H1 (cell line): ENCODE measurements around the gene GPR35. TPM values are rescaled to one million over a fixed set of nuclear protein-coding genes. Genes with fewer than 3 reads are reported as not detected.

Experiments used
- PHF8 ChIP-seq: fragments of 200-600 bp; sonication (generic); conservative IDR thresholded peaks from 2 replicates; pipeline ENCODE4 v1.7.1; 2012; ENCODE audit warnings: low read depth, mild to moderate bottlenecking, inconsistent platforms, low read length, moderate library complexity
- RXRA ChIP-seq: IDR thresholded peaks from 2 replicates; pipeline ENCODE4 v1.6.1; 2011; ENCODE audit warnings: low read depth, mild to moderate bottlenecking, low read length, moderate library complexity; ENCODE audit not compliant: insufficient read depth
- TAF7 ChIP-seq: optimal IDR thresholded peaks from 2 replicates; pipeline ENCODE3; 2011; ENCODE audit warnings: low read depth, mild to moderate bottlenecking, inconsistent platforms, low read length, moderate library complexity, borderline replicate concordance
- polyA plus RNA-seq, 7 experiments: library from polyadenylated mRNA; depleted of rRNA in 3 of 7; stranded (reverse) in 5 of 7; unstranded in 2 of 7; fragments of >200 nt in 5 of 7; fragments of 200-250 nt in 2 of 7; gene quantifications; 1 replicate in 5 of 7; 2 replicates in 1 of 7; 4 replicates in 1 of 7; pipeline versions ENCODE4 v1.2.1 to v1.2.3, GENCODE V29; 2011 to 2013; ENCODE audit warnings: missing spikeins in 2 of 7, mixed read lengths in 2 of 7
- total RNA-seq: library from RNA; stranded (reverse); fragmentation: NEBNext Ultra II Directional; extraction: Animal tissue kit (Norgen Biotek cat#: 25700); gene quantifications from 2 replicates; pipeline ENCODE4 v1.2.1, GENCODE V29; 2021
- TF ChIP-seq, protein P1 (sequence below): IDR thresholded peaks from 2 replicates; pipeline ENCODE4 v1.6.1; 2012; ENCODE audit warnings: inconsistent platforms

Gene GPR35
- total and polyA plus RNA-seq, 2 of the 8 experiments (the other 6 are each of a cell fraction or from before 2014, with no cell fraction given): 0.47 TPM; not detected in 1

GRCh38 chr2:240631548-240632305 lies 6.4 kb downstream of the GPR35 start (continued):
- TF ChIP-seq RXRA: no peak
- TF ChIP-seq PHF8: no peak
- TF ChIP-seq, protein P1, sequence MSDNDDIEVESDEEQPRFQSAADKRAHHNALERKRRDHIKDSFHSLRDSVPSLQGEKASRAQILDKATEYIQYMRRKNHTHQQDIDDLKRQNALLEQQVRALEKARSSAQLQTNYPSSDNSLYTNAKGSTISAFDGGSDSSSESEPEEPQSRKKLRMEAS: no peak
- TF ChIP-seq TAF7: no peak
